ENCODE data around the gene MAP3K5.

MAP3K5 gene

GRCh38 chr6:136608991-136609390, 183.3 kb downstream of the MAP3K5 start:
- no peak for DNase-seq (ENCODE audit: low spot score)
- in situ Hi-C loops (cut with MboI; ENCODE audit: low pct_unique_long_range_greater_than_20kb, low sequenced_read_pairs, unreplicated experiment) = no loop called here
- TF ChIP-seq CTCF (IDR thresholded peaks at IDR 0.05; ENCODE audit: extremely low read depth, insufficient read depth, missing control alignments) = no peak

GRCh38 chr6:136607932-136608772, 184.1 kb downstream of the MAP3K5 start:
- in situ Hi-C loops (cut with MboI; ENCODE audit: low pct_unique_long_range_greater_than_20kb, low sequenced_read_pairs, unreplicated experiment) = no loop called here
- peak; percentile 80 for TF ChIP-seq CTCF (IDR thresholded peaks at IDR 0.05; ENCODE audit: extremely low read depth, insufficient read depth, missing control alignments)

GRCh38 chr6:136607204-136607931, 184.9 kb downstream of the MAP3K5 start:
- TF ChIP-seq CTCF (IDR thresholded peaks at IDR 0.05; ENCODE audit: extremely low read depth, insufficient read depth, missing control alignments) = no peak
- in situ Hi-C loops (cut with MboI; ENCODE audit: low pct_unique_long_range_greater_than_20kb, low sequenced_read_pairs, unreplicated experiment) = no loop called here
- no peak for DNase-seq (ENCODE audit: low spot score)

More at GRCh38 chr6:136607932-136608772, 184.1 kb downstream of the MAP3K5 start:
- DNase-seq (ENCODE audit: low spot score) = peak; percentile 53

- no peak for TF ChIP-seq CTCF (IDR thresholded peaks at IDR 0.05; ENCODE audit: extremely low read depth, insufficient read depth, missing control alignments)
- in situ Hi-C loops (cut with MboI; ENCODE audit: low pct_unique_long_range_greater_than_20kb, low sequenced_read_pairs, unreplicated experiment) = no loop called here
- no peak for DNase-seq (ENCODE audit: low spot score)
Observed at GRCh38 chr6:136604928-136605510, 187.3 kb downstream of the MAP3K5 start.

GRCh38 chr6:136604328-136604825, 187.9 kb downstream of the MAP3K5 start:
- no peak for DNase-seq (ENCODE audit: low spot score)
- no peak for TF ChIP-seq CTCF (IDR thresholded peaks at IDR 0.05; ENCODE audit: extremely low read depth, insufficient read depth, missing control alignments)
- in situ Hi-C loops (cut with MboI; ENCODE audit: low pct_unique_long_range_greater_than_20kb, low sequenced_read_pairs, unreplicated experiment) = no loop called here

GRCh38 chr6:136600818-136601217, 191.5 kb downstream of the MAP3K5 start:
- DNase-seq (ENCODE audit: low spot score) = no peak
- no peak for TF ChIP-seq CTCF (IDR thresholded peaks at IDR 0.05; ENCODE audit: extremely low read depth, insufficient read depth, missing control alignments)
- in situ Hi-C loops (cut with MboI; ENCODE audit: low pct_unique_long_range_greater_than_20kb, low sequenced_read_pairs, unreplicated experiment) = no loop called here
